ENCODE measurements around the gene TAX1BP1. TPM values are rescaled to one million over a fixed set of nuclear protein-coding genes. Genes with fewer than 3 reads are reported as not detected.

Gene TAX1BP1
- total RNA-seq, 1 experiment from 2014 or later: 69.9 TPM

GRCh38 chr7:27834179-27834921 is 94.4 kb downstream of the TAX1BP1 start (continued):
- TF ChIP-seq CREM (CRISPR knock-in tag; IDR thresholded peaks at IDR 0.05): no peak
- no peak for TF ChIP-seq ZNF423 (CRISPR knock-in tag; IDR thresholded peaks at IDR 0.05)
- no peak for TF ChIP-seq RORB (CRISPR knock-in tag; IDR thresholded peaks at IDR 0.05)

GRCh38 chr7:27835376-27835775 is 95.4 kb downstream of the TAX1BP1 start:
- Mint-ChIP-seq H3K27ac (no peak overlapping the region), H3K27me3 (ENCODE audit: low read depth) (no peaks in the 10 kb centered on the region), H3K36me3 (peaks cover 3% of the 10 kb centered on the region), H3K9me3 (no peaks in the 10 kb centered on the region), H3K4me3 (no peak overlapping the region), H3K4me1 (peaks cover 6% of the 10 kb centered on the region)
- ChIA-PET CTCF (no interaction called here), POLR2A (interaction anchor here (0.5 kb wide), 1 partner anchor 43 kb away, joined by 3 read pairs; no protein-coding TSS in a partner anchor)
- no peak for TF ChIP-seq OVOL2 (CRISPR knock-in tag; IDR thresholded peaks at IDR 0.05; ENCODE audit: borderline replicate concordance)
- TF ChIP-seq HMGA2 (CRISPR knock-in tag; IDR thresholded peaks at IDR 0.05): no peak
- TF ChIP-seq ARID4B (CRISPR knock-in tag; IDR thresholded peaks at IDR 0.05; ENCODE audit: borderline replicate concordance): no peak
- TF ChIP-seq CREM (CRISPR knock-in tag; IDR thresholded peaks at IDR 0.05): no peak
- no peak for TF ChIP-seq ZNF263 (CRISPR knock-in tag; IDR thresholded peaks at IDR 0.05; ENCODE audit: low read depth)
- TF ChIP-seq CTCF (IDR thresholded peaks at IDR 0.05): no peak
- ATAC-seq (no peak), DNase-seq (ENCODE audit: low spot score) (no peak)

GRCh38 chr7:27836536-27836935 is 96.6 kb downstream of the TAX1BP1 start:
- Mint-ChIP-seq H3K9me3 (no peaks in the 10 kb centered on the region), H3K36me3 (peaks cover 3% of the 10 kb centered on the region), H3K4me1 (peaks cover 7% of the 10 kb centered on the region), H3K27me3 (ENCODE audit: low read depth) (no peaks in the 10 kb centered on the region), H3K27ac (no peak overlapping the region), H3K4me3 (no peak overlapping the region)
- CTCF ChIA-PET: no interaction called here
- DNase-seq (ENCODE audit: low spot score) (no peak), ATAC-seq (no peak)
- POLR2A ChIA-PET: no interaction called here
- TF ChIP-seq MAX (CRISPR knock-in tag; IDR thresholded peaks at IDR 0.05): no peak
- TF ChIP-seq ZNF219 (CRISPR knock-in tag; IDR thresholded peaks at IDR 0.05; ENCODE audit: borderline replicate concordance): no peak
- TF ChIP-seq ZNF317 (CRISPR knock-in tag; IDR thresholded peaks at IDR 0.05; ENCODE audit: borderline replicate concordance, low read depth): no peak
- TF ChIP-seq CREM (CRISPR knock-in tag; IDR thresholded peaks at IDR 0.05): no peak
- TF ChIP-seq ZMAT4 (CRISPR knock-in tag; IDR thresholded peaks at IDR 0.05): no peak
- TF ChIP-seq RORB (CRISPR knock-in tag; IDR thresholded peaks at IDR 0.05): no peak
- no peak for TF ChIP-seq ATF6 (CRISPR knock-in tag; IDR thresholded peaks at IDR 0.05)
- no peak for TF ChIP-seq ZBTB43 (CRISPR knock-in tag; IDR thresholded peaks at IDR 0.05)
- no peak for TF ChIP-seq ATF2 (CRISPR knock-in tag; IDR thresholded peaks at IDR 0.05; ENCODE audit: borderline replicate concordance, low read depth)
- no peak for TF ChIP-seq CBFB (CRISPR knock-in tag; IDR thresholded peaks at IDR 0.05; ENCODE audit: low read depth)
- TF ChIP-seq ESRRA (CRISPR knock-in tag; IDR thresholded peaks at IDR 0.05; ENCODE audit: borderline replicate concordance): no peak
- TF ChIP-seq KAT7 (CRISPR knock-in tag; IDR thresholded peaks at IDR 0.05; ENCODE audit: borderline replicate concordance): no peak
